Right atrium auricular region (tissue), 2 donors: ENCODE results near the gene NOD2. TPM values are rescaled to one million over a fixed set of nuclear protein-coding genes. Genes with fewer than 3 reads are reported as not detected.

Experiments
- DNase-seq: peaks from one replicate; pipeline ENCODE4 v3.0.0-alpha.2; 2019; ENCODE audit warnings: low spot score
- H3K27ac ChIP-seq, 2 donors: fragments of 200-600 bp; sonication (generic); 1 replicate in 1 of 2; 2 replicates in 1 of 2; pipeline ENCODE4 v1.5.1; 2016 to 2019
- H3K27me3 ChIP-seq, 2 donors: fragments of 200-600 bp; sonication (generic); one replicate each; pipeline versions ENCODE4 v1.5.1 to v1.6.0; 2017 to 2019
- H3K36me3 ChIP-seq: fragments of 200-600 bp; sonication (generic); one replicate; pipeline ENCODE4 v1.5.1; 2016
- H3K4me1 ChIP-seq, 2 donors: fragments of 200-600 bp; sonication (generic); one replicate each; pipeline versions ENCODE4 v1.5.1 to v1.6.0; 2017 to 2019
- H3K4me3 ChIP-seq, 2 donors: fragments of 200-600 bp; sonication (generic); 1 replicate in 1 of 2; 2 replicates in 1 of 2; pipeline ENCODE4 v1.5.1; 2017 to 2019; ENCODE audit warnings: mild to moderate bottlenecking in 1 of 2, moderate library complexity in 1 of 2
- H3K9me3 ChIP-seq, 2 donors: fragments of 200-600 bp; sonication (generic); one replicate each; pipeline ENCODE4 v1.5.1; 2019
- total RNA-seq, 2 donors: library from RNA; depleted of rRNA; stranded (reverse); fragments of >200 nt; gene quantifications; one replicate each; pipeline ENCODE4 v1.1.0, GENCODE V29; 2016
- TF ChIP-seq, protein P1 (sequence below), 2 donors: fragments of 200-600 bp; sonication (generic); IDR thresholded peaks; one replicate each; pipeline ENCODE4 v1.5.1; 2019; ENCODE audit warnings: antibody characterized with exemption in 2 of 2

NOD2 gene
- total RNA-seq, 2 donors from 2014 or later: 0.44 to 1.6 TPM

- Histone ChIP-seq H3K27ac (no peak overlapping the region), H3K36me3 (no peaks in the 10 kb centered on the region), H3K27me3 (no peaks in the 10 kb centered on the region), H3K4me3 (no peak overlapping the region), H3K4me1 (peaks cover 0 to 12% of the 10 kb centered on the region in 2 donors), H3K9me3 (peaks cover 4 to 13% of the 10 kb centered on the region in 2 donors)
- TF ChIP-seq, protein P1, sequence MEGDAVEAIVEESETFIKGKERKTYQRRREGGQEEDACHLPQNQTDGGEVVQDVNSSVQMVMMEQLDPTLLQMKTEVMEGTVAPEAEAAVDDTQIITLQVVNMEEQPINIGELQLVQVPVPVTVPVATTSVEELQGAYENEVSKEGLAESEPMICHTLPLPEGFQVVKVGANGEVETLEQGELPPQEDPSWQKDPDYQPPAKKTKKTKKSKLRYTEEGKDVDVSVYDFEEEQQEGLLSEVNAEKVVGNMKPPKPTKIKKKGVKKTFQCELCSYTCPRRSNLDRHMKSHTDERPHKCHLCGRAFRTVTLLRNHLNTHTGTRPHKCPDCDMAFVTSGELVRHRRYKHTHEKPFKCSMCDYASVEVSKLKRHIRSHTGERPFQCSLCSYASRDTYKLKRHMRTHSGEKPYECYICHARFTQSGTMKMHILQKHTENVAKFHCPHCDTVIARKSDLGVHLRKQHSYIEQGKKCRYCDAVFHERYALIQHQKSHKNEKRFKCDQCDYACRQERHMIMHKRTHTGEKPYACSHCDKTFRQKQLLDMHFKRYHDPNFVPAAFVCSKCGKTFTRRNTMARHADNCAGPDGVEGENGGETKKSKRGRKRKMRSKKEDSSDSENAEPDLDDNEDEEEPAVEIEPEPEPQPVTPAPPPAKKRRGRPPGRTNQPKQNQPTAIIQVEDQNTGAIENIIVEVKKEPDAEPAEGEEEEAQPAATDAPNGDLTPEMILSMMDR (IDR thresholded peaks at IDR 0.05): no peak
- DNase-seq: no peak
These were observed 25.7 kb upstream of the NOD2 start for GRCh38 chr16:50667497-50668367.

DNA sequence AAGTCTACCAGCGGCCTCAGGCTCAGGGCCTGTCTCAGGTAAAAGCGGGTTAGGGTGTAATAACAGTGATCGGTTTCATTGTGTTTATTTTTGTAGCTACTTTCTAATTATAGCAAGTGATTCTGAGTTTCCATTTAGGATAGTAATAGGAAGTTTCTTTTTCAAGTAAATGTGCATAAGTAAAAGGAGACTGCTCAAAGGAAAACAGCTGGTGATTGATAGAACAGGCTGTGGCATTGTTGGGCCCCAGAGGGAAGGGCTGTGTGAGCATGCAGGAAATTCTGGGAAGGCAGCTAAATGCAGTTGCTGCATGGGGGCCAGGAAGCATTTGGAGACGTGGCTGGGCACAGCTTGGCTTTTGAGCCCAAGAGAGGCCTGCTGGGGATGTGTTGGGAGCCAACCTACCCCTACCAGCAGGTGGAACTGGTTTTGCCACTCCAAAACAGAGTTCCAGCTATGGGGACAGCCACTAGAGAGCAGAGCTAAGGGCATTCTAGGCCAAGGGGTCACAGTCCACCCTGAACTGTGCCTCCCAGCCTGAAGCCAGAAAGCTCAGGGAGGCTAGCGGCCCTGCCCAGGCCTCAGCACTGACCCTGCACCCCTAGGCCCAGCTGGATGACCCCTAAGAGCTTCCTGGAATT is 24.9 kb upstream of the NOD2 start:
- TF ChIP-seq, protein P1 (IDR thresholded peaks at IDR 0.05): no peak
- H3K4me3 ChIP-seq: no peak overlapping the region
- peaks cover 0 to 12% of the 10 kb centered on the region in 2 donors for H3K4me1 ChIP-seq
- peaks cover 4 to 20% of the 10 kb centered on the region in 2 donors for H3K9me3 ChIP-seq
- H3K27ac ChIP-seq: no peak overlapping the region
- no peaks in the 10 kb centered on the region for H3K36me3 ChIP-seq
- no peak for DNase-seq
- H3K27me3 ChIP-seq: peaks cover 0 to 5% of the 10 kb centered on the region in 2 donors

DNA sequence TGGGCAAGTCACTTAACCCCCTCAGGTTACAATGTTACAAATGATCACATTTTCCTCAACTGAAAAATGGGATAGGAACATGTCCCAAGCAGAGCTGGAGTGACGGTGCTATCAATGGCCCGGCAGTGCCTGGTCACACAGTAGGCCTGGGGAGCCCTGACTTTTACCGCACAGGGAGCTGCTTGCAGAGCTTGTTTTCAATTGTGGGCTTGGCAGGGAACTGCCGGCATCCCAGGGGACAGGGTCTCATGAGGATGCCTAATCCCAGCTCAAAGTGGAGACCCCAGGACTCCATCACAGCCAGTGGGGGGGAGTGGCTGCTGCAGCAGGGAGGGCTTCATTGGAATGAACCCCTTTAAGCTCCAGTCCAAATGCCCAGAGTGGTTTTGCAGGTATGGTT is 23.7 kb upstream of the NOD2 start:
- no peak for DNase-seq
- Histone ChIP-seq H3K27me3 (peaks cover 0 to 7% of the 10 kb centered on the region in 2 donors), H3K4me3 (no peak overlapping the region), H3K9me3 (peaks cover 4 to 24% of the 10 kb centered on the region in 2 donors), H3K27ac (no peak overlapping the region), H3K4me1 (peaks cover 0 to 12% of the 10 kb centered on the region in 2 donors), H3K36me3 (no peaks in the 10 kb centered on the region)
- TF ChIP-seq, protein P1 (IDR thresholded peaks at IDR 0.05): no peak

GRCh38 chr16:50670476-50670875 is 22.9 kb upstream of the NOD2 start:
- no peak overlapping the region for H3K27ac ChIP-seq
- peaks cover 0 to 8% of the 10 kb centered on the region in 2 donors for H3K4me1 ChIP-seq
- no peaks in the 10 kb centered on the region for H3K36me3 ChIP-seq
- no peak for DNase-seq
- H3K27me3 ChIP-seq: peaks cover 0 to 7% of the 10 kb centered on the region in 2 donors
- peaks cover 4 to 24% of the 10 kb centered on the region in 2 donors for H3K9me3 ChIP-seq
- TF ChIP-seq, protein P1 (IDR thresholded peaks at IDR 0.05): no peak
- H3K4me3 ChIP-seq: no peak overlapping the region

- Histone ChIP-seq H3K4me1 (peaks cover 0 to 8% of the 10 kb centered on the region in 2 donors), H3K27me3 (peaks cover 0 to 7% of the 10 kb centered on the region in 2 donors), H3K27ac (no peak overlapping the region), H3K36me3 (no peaks in the 10 kb centered on the region), H3K9me3 (peaks cover 4 to 24% of the 10 kb centered on the region in 2 donors), H3K4me3 (no peak overlapping the region)
- DNase-seq: no peak
- TF ChIP-seq, protein P1 (IDR thresholded peaks at IDR 0.05): peak in 1 of 2 donors; percentile 51
These were observed 21.7 kb upstream of the NOD2 start for GRCh38 chr16:50671644-50672260.
